ENCODE results near the gene EMC9.

EMC9 gene

GRCh38 chr14:24092110-24092504 is 49.3 kb downstream of the EMC9 start:
- POLR2A ChIA-PET: interaction anchor here (1.0 to 8.8 kb wide), 11 partner anchors 7 to 49 kb away, joined by 4 to 162 read pairs (median 23); partner anchors contain the start of genes CARMIL3, DCAF11, EMC9 and NRL
- CTCF ChIA-PET: interaction anchor here (0.5 to 8.4 kb wide), 10 partner anchors 11 to 77 kb away, joined by 3 to 153 read pairs (median 4); partner anchors contain the start of genes CARMIL3, DCAF11 and NRL
- no peak for DNase-seq (ENCODE audit: extremely low spot score)
- TF ChIP-seq BHLHE40 (IDR thresholded peaks at IDR 0.05; ENCODE audit: borderline replicate concordance) (no peak), ELF4 (IDR thresholded peaks at IDR 0.05) (no peak), L3MBTL2 (conservative IDR thresholded peaks at IDR 0.05) (no peak), SP1 (IDR thresholded peaks at IDR 0.05) (no peak), LEF1 (IDR thresholded peaks at IDR 0.05; ENCODE audit: borderline replicate concordance) (no peak), SUZ12 (IDR thresholded peaks at IDR 0.05) (no peak), FOXK2 (IDR thresholded peaks at IDR 0.05) (no peak), HDGF (IDR thresholded peaks at IDR 0.05; ENCODE audit: borderline replicate concordance) (no peak), FOXM1 (IDR thresholded peaks at IDR 0.05; ENCODE audit: borderline replicate concordance) (no peak), TARDBP (IDR thresholded peaks at IDR 0.05) (no peak), PKNOX1 (IDR thresholded peaks at IDR 0.05) (no peak), ARNT (IDR thresholded peaks at IDR 0.05) (no peak), NFRKB (IDR thresholded peaks at IDR 0.05) (no peak), FOXA1 (IDR thresholded peaks at IDR 0.05) (no peak), CTBP1 (IDR thresholded peaks at IDR 0.05; ENCODE audit: borderline replicate concordance) (no peak)

GRCh38 chr14:24089890-24090289 is 51.5 kb downstream of the EMC9 start:
- TF ChIP-seq BHLHE40 (IDR thresholded peaks at IDR 0.05; ENCODE audit: borderline replicate concordance): no peak
- no peak for TF ChIP-seq FOXK2 (IDR thresholded peaks at IDR 0.05)
- no peak for TF ChIP-seq SUZ12 (IDR thresholded peaks at IDR 0.05)
- TF ChIP-seq L3MBTL2 (conservative IDR thresholded peaks at IDR 0.05): no peak
- TF ChIP-seq PKNOX1 (IDR thresholded peaks at IDR 0.05): no peak
- no peak for TF ChIP-seq ZNF384 (IDR thresholded peaks at IDR 0.05)
- no peak for TF ChIP-seq HDGF (IDR thresholded peaks at IDR 0.05; ENCODE audit: borderline replicate concordance)
- no peak for TF ChIP-seq LEF1 (IDR thresholded peaks at IDR 0.05; ENCODE audit: borderline replicate concordance)
- no peak for TF ChIP-seq ARNT (IDR thresholded peaks at IDR 0.05)
- no peak for TF ChIP-seq ELF4 (IDR thresholded peaks at IDR 0.05)
- TF ChIP-seq NFRKB (IDR thresholded peaks at IDR 0.05): no peak
- TF ChIP-seq SP1 (IDR thresholded peaks at IDR 0.05): no peak
- TF ChIP-seq CTBP1 (IDR thresholded peaks at IDR 0.05; ENCODE audit: borderline replicate concordance): no peak
- TF ChIP-seq FOXA1 (IDR thresholded peaks at IDR 0.05): no peak
- no peak for TF ChIP-seq TARDBP (IDR thresholded peaks at IDR 0.05)
- no peak for TF ChIP-seq FOXM1 (IDR thresholded peaks at IDR 0.05; ENCODE audit: borderline replicate concordance)
- POLR2A ChIA-PET: interaction anchor here (1.2 to 6.7 kb wide), 2 partner anchors 24 to 33 kb away, joined by 3 to 73 read pairs; partner anchors contain the start of genes DCAF11 and NRL
- no peak for DNase-seq (ENCODE audit: extremely low spot score)
- CTCF ChIA-PET: interaction anchor here (0.6 to 8.4 kb wide), 10 partner anchors 9 to 636 kb away, joined by 3 to 153 read pairs (median 6); partner anchors contain the start of genes DCAF11, EMC9, NRL and RABGGTA

Measured in HEK293T (cell line).